Stimulated activated CD4-positive, alpha-beta T cell treated with anti-CD3 and anti-CD28 coated beads, Interleukin-12 subunit alpha, Interleukin-12 subunit beta, amount 100 ng/mL, for 4 hours (primary cell): Measurements from ENCODE around the gene SLC26A1.
"Not testable (repeated sequence)": the region's sequence is repeated elsewhere in the genome, so short reads cannot be mapped to it uniquely, and the experiment has no call there.

Experiments used
- DNase-seq: peaks from one replicate; pipeline ENCODE4 v3.0.0-alpha.2; 2020

SLC26A1 gene

GRCh38 chr4:978957-979701 is 14.1 kb downstream of the SLC26A1 start:
- no peak for DNase-seq

DNA sequence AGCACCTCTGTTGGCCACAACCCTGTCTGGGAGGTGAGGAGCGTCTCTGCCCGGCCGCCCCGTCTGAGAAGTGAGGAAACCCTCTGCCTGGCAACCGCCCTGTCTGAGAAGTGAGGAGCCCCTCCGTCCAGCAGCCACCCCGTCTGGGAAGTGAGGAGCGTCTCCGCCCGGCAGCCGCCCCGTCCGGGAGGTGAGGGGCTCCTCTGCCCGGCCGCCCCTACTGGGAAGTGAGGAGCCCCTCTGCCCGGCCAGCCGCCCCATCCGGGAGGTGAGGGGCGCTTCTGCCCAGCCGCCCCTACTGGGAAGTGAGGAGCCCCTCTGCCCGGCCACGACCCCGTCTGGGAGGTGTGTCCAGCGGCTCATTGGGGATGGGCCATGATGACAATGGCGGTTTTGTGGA is 17.2 kb downstream of the SLC26A1 start:
- DNase-seq: not testable (repeated sequence)

GRCh38 chr4:974668-975067 is 18.5 kb downstream of the SLC26A1 start:
- no peak for DNase-seq

GRCh38 chr4:973431-974397 is 19.5 kb downstream of the SLC26A1 start, which contains the start of gene DGKQ:
DGKQ (minus strand) TSS chr4:973569; CDS start chr4:973482, 87 bp downstream.
- peak; percentile 89 for DNase-seq

- DNase-seq: peak; percentile 63
Observed at GRCh38 chr4:972651-973424, 20.4 kb downstream of the SLC26A1 start.

DNA sequence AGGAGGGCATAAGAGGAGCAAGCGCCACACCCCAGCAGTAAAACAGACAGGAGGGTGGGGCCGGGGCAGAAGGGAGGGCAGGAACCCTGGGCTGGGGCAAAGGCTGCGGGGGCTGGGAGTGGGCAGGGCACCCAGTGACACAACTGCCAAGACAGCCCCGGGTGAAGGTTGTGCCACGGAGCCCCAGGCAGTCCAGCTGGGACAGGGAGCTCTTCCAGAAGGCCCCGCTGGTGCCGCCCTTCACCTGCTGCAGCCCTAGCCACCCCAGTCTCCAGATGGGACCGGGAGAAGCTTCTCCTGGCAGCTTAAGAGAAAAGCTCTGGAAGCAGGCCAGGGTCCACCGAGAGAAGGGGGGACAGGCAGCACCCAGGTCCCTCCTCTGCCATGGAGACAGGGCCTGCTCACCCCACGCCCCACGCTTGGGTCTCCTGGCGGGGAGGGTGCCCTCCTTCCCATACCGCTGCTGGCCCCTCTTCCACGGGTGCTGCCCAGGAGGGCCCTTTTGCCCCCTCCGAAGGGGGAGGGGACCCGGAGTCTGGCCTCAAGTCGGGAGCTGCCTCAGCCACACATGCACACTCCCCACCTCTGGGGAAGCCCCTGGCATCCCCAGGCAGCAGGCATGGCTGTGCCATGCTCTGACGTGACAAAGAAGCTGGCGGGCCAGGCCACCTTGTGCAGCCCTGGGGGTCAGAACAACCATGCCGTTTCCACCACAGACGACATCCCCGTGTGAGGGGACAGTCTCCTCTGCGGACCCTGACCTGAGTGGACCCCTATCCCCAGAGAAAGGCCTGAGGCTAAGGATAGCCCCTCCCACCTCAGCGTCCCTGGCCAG is 21.3 kb downstream of the SLC26A1 start:
- DNase-seq: no peak

GRCh38 chr4:970854-971520 is 22.2 kb downstream of the SLC26A1 start:
- no peak for DNase-seq

DNA sequence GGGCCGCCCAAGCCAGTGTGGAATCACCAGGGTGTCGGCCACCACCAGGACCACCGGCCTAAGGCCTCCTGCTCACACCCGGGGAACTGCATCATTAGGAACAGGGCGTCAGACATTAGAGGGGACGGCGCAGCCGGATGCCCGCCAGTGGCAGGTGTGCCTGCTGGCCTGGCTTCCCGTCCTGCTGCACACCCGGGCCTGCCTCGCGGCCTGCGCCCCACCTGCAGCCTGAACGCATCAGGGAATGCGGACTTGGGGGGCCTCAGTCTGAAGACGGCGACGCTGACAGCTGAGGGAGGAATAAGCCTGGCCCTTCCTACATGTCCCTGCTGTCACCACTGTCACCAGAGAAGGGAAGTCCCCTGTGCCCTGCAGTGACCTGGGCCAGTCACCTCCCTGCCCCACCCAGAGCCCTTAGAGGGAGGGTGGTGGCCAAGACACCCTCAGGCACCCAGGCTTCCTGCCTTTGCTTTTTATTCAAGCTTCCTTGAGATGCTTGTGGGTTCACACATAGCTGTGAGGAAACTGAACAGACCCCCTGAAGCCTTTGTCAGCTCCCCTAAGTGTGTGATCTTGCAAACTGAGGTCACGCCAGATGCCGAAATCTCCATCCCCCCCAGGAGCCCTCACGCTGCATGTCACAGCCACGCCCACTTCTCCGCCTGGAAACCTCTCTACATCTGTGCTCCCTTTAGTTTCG is 23.0 kb downstream of the SLC26A1 start:
- DNase-seq: no peak

DNA sequence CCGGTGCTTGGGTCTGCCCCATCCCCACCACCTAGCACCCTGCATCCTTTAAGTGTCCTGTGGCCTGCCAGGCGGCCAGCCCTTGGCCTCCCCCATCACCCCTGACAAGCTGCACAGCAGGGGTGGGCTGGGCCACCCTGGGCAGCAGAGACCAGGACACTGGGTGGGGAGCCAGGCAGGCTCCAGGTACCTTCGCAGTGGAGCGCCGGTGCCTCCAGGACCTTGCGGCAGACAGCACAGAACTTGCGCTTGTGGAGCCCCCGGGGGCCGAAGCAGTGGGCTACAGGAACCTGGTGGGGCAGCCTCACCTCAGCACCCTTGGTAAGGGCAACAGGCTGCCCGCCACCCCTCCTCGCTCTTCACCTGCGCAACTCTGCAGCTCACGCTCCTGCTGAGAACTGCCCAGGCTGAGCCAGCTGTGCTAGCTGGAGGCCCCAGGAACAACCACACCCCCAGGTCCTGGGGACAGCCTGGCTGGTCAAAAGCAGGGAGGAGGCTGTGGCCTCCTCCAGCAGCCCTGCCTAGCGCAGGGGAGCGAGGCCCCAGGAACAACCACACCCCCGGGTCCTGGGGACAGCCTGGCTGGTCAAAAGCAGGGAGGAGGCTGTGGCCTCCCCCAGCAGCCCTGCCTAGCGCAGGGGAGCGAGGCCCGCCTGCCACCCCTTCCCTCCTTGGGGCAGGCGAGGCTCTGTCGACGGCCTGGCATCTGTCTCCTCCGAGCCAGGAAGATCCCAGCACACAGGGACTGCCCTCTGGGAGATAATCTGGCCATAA is 24.4 kb downstream of the SLC26A1 start:
- DNase-seq: no peak

GRCh38 chr4:968221-968620 is 25.0 kb downstream of the SLC26A1 start:
- DNase-seq: no peak

- no peak for DNase-seq
Observed at GRCh38 chr4:967113-968104, 25.8 kb downstream of the SLC26A1 start.

DNA sequence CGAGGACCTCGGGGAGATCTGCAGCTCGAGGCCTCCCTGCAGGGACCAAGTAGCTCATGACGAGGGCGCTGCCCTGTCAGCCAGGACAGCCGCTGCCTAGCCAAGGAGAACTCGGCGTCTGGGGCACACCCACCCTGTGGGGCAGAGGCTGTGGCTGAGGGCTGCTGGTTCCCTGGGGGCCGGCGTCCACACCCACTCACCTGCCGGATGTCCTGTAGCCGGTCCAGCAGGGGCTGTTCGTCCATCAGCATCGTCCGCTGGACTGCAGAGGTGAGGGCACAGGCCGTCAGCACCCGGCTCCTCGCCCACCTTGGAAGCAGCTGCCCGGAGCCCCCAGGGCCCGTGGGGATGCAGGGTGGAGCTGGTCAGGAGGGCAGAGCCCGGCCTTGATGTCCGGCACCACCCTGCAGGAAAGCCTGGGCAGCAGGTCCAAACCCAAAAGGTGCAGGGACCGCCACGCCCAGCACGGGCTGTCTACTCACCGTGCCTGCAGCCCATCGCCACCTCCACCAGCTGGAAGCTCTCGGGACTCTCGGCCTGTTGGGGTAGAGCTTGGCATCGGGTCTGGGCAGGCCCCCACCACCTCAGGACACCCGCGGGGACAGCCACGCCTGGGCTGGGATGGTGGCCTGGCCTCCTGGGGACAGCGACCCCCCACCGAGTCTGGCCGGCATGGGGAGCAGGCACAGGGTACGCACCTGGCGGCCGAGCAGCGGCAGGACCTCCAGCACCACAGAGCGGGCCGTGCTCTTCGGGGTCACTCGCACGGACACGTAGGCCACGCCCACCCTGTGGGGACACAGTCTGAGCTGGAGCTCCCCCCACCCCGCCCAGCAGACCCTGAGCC is 26.7 kb downstream of the SLC26A1 start:
- DNase-seq: no peak

DNA sequence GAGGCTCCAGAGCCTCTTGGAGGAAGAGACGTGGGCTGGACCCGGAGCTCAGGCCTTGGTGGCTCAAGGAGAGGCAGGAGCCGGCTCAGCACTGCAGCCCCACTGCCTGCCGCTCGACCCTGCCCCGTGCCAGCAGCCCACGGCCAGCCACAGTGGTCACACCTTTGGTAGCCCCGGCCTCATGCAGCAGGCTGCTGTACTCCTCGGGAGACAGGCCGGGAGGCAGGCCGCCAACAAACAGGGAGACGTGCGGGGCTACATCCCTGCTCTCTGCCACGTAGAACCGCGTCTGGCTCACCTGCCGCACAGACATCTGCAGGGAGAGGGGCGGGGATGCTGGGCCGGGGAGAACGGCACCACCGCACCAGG is 27.5 kb downstream of the SLC26A1 start:
- DNase-seq: no peak

DNA sequence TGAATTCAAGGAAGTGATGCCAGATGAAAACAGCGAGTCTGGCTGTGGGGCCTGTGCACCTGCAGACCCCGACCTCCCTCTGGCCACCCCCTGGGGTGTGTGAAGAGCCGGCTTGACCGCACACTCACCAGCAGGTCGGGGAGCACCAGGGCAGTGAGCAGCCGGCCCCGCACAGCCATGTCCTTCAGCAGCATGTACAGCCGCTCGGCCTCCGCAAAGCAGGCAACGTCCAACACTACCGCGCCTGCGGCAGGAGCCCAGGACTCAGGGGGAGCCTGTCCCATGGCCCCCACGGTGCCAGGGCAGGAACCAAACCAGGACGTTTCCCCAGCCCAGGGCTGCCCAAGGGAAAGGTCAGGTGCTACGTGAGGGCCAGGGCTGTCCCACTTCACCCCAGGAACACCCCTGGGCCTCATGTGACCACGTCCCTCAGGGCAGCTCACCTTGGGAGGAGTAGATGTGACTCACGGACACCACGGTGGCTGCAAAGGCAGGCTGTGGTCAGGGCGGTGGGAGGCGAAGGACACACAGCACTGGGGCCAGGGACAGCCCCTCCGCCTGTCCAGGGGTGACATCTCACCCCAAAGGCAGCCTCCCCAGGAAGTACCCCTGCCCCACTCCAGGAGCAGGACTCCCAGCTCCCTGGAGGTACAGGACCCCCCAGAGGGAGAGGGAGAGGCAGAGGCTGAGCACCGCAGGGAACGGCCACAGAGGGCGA is 28.0 kb downstream of the SLC26A1 start:
- DNase-seq: no peak

DNA sequence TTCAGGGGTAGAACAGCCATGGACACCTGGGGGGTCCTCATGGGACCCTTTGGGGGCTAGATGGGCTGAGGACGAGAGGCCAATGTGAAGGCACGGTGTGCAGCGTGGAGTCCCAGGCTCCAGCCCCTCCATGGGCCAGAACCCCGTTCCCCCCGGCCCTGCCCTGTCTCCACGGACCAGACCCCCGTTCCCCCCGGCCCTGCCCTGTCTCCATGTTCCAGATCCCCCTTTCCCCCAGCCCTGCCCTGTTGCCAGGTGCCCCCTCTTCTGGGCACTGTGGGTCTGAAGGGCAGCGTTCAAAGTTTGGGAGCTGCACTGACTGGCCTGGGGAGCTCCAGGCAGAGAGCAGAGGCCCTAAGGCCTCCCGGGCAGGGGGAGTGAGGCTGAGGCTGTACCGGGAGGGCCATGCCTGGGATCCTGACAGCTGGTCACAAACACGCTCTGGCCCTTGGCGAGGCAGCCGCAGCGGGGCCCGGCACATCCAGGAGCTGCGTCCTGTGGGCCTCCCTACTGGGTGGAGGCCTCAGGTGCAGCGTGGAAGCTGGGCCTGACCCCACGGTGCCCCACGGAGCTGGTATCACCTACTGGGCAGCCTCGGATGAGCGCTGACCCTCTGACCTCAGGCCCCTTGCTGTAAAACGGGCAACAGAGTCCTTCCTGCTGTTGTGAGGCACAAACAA is 28.7 kb downstream of the SLC26A1 start:
- DNase-seq: no peak
